COR-L47 (cell line): Measurements from ENCODE around the gene ITGA3.

Source experiments
- DNase-seq: peaks from one replicate; lab custom pipeline; 2025; lab: John Stamatoyannopoulos, UW

The ITGA3 gene

GRCh38 chr17:50055426-50056216, at the start of gene ITGA3:
ITGA3 (plus strand) TSS chr17:50056110; CDS start chr17:50056440, 330 bp downstream.
- peak; percentile 81 for DNase-seq

DNA sequence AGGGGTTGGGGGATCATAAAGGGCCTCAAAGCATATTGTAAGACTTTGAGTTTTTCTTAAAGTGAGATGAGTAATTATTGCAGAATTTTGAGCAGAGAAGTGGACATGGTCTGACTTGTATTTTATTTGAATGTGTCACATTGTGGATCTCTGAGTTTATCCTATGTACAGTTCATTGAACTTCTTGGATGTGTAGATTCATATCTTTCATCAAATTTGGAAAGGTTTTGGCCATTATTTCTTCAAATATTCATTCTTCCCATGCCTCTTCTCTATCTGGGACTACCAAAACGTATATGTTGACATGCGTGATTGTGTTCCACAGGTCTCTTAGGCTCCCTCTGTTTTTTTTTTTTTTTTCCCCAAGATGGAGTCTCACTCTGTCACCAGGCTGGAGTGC, 46.6 kb upstream of the ITGA3 start:
- no peak for DNase-seq

- DNase-seq, result no peak
Measured at GRCh38 chr17:50013079-50013478, 42.8 kb upstream of the ITGA3 start.

DNA sequence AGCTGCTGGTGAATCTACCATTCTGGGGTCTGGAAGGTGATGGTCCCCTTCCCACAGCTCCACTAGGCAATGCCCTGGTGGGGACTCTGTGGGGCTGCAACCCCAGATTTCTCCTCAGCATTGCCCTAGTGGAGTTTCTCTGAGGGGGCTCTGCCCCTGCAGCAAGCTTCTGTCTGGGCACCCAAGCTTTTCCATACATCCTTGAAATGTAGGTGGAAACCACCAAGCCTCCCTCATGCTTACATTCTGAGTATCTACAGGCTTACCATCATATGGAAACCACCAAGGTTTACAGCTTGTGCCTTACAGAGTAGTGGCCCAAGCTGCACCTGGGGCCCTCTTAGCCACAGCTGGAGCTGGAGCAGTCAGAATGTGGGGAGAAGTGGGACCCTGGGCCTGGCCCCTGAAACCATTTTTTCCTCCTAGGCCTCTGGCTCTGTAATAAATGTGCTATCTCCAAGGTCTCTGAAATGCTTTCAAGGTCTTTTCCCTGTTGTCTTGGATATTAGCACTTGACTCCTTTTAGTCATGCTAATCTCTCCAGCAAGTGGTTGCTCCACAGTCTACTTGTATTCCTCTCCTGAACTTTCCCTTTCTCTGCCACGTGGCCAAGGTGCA, 41.3 kb upstream of the ITGA3 start:
- no peak for DNase-seq

- DNase-seq, result no peak
Measured at GRCh38 chr17:50015146-50015545, 40.8 kb upstream of the ITGA3 start.

- no peak for DNase-seq
Measured at GRCh38 chr17:50018909-50019308, 37.0 kb upstream of the ITGA3 start.

DNA sequence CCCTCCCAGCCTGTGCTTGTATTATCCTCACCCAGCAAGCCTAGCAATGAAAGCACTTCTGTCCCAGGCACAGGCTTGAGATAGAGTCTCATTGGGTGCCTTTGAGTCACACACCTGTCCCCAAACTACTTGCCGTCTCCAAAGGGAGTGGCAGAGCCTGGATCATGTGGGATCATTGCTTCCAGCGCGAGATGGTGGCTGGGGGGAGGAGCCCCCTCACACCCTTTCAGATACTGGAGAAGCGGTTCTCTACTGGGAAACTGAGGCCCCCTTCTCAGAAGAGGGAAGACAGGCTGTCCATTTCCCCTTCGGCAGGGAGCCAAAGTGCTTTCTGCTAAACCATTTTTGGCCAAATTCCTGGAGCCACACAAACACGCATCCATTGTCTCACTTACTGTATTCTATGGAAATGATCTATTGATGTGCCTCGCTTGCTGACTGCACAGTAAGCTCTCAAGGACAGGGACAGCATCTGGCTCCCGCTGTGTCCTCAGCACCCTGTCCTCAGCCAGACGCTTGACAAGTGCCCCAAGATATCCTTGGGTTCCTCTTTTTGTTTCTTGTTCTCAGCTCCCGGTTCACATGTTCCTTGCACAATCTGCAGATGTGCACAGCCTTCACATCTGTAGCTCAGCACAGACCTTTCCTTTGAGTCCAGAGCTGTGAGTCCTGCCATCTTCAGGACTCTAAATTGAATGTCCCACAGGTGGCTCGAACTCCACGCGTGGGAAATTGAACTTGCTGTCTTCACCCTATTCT, 34.9 kb upstream of the ITGA3 start:
- no peak for DNase-seq

DNA sequence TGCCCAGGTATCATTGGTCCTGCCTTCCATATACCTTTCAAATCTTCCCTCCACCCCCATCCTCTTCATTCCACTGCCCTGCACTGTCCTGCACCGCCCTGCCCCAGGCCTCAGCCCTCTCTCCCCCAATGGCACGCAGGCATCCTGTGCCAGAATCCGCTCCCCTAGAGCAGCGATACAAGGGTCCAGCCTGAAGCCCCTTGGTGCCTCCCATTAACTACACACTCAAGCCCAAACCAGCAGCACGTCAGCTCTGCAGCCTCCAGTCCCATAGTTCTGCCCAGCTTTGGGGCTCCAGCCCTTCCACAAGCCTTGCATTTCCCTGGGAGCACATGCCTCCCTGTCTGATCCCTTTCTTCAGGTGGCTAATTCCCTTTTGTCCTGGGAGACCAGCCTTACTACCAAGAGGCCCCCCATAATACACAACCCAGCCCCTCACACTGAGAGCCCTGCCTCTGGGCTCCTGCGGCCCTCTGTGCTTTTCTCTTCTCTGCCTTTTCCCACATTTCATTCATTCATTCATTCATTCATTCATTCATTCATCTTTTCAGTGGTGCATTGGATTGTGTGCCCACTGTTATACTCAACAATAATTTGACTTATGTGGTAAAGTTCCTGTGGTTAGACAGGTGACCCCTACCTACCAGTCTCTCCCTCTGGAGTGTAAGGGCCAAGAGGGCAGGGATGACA, 34.1 kb upstream of the ITGA3 start:
- no peak for DNase-seq

DNA sequence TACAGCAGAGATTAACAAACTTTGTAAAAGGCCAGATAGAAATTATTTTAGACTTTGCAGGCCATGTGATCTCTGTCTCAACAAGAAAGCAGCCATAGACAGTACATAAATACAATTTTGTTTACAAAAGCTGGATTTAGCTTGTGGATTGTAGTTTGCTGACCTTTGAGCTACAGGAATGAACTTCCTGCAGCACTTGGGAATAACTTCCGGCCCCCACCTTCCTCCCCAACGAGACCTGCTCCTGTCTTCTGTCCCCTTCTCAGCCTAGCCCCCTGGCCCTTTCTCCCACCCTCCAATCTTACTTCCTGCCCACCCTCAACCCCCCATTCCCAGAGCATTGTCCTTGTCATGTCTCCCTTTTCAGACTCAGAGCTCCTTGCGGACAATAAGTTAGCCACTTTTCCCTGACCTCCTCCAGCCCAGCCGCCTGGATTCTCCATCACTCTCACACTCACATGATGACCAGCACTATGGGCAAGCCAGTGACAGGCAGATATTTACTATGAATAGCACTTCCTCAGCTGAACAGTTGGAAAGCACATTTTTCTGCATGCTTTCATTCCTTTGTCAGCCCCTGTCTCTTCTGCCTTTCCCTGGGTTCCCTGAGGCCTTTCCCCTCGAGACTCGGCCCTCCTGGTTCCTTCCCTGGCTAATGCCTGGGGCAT, 33.3 kb upstream of the ITGA3 start:
- DNase-seq, result no peak

GRCh38 chr17:50023520-50023919, 32.4 kb upstream of the ITGA3 start:
- DNase-seq, result no peak

DNA sequence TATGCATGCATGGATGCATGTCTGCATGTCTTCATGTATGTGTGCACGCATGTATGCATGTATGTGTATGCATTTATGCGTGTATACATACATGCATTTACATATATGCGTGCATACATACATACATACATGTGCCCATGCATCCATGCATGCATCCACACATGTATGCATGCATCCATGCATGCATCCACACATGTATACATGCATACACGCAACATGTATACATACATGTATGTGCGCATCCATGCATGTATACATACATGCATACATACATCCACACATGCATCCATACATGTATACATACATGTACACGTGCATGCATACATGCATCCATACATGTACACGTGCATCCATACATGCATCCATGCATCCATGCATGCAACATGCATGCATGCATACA, 31.1 kb upstream of the ITGA3 start:
- no peak for DNase-seq

GRCh38 chr17:50026046-50026675, 29.7 kb upstream of the ITGA3 start:
- DNase-seq, result no peak

- peak; percentile 49 for DNase-seq
Measured at GRCh38 chr17:50026837-50027171, 29.1 kb upstream of the ITGA3 start.

DNA sequence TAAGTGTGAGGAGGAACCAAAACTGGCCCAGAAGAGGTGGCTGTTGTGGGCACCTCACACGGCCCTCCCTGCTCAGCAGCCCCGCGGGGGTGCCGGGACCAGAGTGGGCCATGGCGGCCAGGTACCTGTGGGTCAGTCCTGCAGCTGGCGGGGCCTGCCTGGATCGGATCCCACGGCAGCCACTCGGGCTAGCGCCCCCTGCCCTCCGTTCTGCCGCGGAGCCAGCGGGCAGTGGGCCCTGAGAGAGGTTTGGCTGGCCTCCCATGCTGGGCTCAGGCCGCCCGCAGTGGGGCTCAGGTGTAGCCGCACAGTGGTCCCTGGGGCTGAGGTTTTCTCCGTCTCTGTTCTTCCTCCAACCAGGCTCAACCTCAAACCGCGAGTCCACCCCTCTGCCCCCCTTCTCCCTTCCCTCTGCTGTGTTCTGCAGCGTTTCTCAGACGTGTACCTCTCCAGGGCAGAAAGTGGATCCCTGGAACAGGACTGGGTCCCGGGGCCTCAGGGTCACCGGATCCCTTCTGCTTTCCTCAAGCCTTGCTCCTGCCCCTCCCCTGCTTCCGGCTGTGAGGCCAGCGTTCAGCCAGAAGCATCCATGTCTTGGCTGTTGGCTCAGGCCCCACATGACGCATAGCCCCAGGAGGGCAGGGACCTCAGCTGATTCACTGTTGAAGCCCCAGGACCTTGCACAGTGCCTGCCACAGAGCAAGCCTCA, 28.6 kb upstream of the ITGA3 start:
- DNase-seq, result no peak

- no peak for DNase-seq
Measured at GRCh38 chr17:50027881-50028735, 27.8 kb upstream of the ITGA3 start.

DNA sequence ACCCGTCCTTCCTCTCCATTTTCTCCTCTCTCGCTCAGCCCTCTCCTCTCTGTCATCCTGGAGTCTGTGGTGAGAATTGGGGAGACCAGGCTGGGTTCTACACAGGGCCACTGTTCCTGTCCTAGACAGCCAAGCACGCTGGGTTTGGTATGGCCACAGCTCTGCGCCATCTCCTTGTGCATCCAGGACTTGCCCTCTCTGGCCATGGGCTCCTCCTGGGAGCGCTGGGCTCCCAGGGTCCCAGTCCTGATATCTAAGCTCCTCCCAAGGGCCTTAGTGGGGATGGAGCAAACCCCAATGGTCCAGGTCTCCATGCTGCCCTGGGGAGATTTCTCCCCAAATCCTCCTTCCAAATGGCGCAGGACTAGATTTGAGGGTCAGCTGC, 27.2 kb upstream of the ITGA3 start:
- DNase-seq, result no peak

GRCh38 chr17:50029185-50029584, 26.7 kb upstream of the ITGA3 start:
- no peak for DNase-seq

GRCh38 chr17:50033316-50033715, 22.6 kb upstream of the ITGA3 start:
- DNase-seq, result no peak

DNA sequence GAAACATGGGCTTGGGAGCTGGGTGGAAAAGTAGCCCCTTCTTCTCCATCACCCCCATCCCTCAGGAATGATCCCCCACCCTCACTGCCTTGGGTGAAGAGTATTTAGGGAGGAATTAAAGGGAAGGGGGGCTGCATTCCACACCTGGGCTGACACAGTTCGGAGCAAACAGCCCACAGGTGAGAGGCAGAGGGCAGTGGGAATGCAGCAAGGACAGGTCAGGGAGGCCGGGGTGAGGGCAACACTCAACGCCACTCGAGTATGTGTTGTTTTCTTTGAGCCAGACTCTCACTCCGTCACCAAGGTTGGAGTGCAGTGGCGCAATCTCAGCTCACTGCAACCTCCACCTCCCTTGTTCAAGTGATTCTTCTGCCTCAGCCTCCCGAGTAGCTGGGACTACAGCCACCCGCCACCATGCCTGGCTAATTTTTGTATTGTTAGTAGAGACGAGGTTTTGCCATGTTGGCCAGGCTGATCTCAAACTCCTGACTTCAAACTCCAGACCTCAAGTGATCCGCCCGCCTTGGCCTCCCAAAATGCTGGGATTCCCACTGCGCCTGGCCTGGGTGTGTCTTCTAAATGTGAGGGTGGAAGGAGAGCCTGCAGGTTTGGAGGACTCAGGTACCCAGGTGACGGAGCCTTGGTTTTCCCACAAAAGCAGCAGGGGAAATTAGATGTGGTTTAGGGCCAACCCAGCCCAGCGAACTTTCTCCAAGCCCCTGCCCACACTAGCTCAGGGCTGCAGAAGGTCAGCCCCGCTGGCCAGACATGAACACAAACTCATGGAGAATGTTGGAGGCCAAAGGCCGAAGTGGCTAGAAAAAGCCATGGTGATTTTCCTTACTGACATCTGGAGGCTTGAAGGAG, 21.2 kb upstream of the ITGA3 start:
- no peak for DNase-seq
